Mammary epithelial cell (primary cell): ENCODE measurements around the gene SNX33.

Experiments used
- CTCF ChIP-seq, 2 donors: IDR thresholded peaks in 1 of 2; conservative IDR thresholded peaks in 1 of 2; 2 replicates each; pipeline ENCODE4 v1.5.1; 2011 to 2012; ENCODE audit warnings: inconsistent platforms in 2 of 2, low read length in 2 of 2, mild to moderate bottlenecking in 2 of 2, control low read depth in 1 of 2, low read depth in 1 of 2; ENCODE audit not compliant: insufficient read depth in 1 of 2; ENCODE audit errors: extremely low read depth in 1 of 2
- EZH2 ChIP-seq: IDR thresholded peaks from 2 replicates; pipeline ENCODE4 v1.6.1; 2012; ENCODE audit warnings: low read length, inconsistent platforms, borderline replicate concordance

GRCh38 chr15:75676688-75677464 is 29.2 kb downstream of the SNX33 start:
- no peak for TF ChIP-seq CTCF (conservative IDR thresholded peaks at IDR 0.05 in 1 of 2, IDR thresholded peaks at IDR 0.05 in 1 of 2; ENCODE audit: extremely low read depth in 1 of 2, insufficient read depth in 1 of 2, low read depth in 1 of 2, low read length in 2 of 2)
- TF ChIP-seq EZH2: no peak
